Subcutaneous abdominal adipose tissue (tissue), 5 donors: ENCODE results near the gene TACSTD2.
"Not testable (repeated sequence)": the region's sequence is repeated elsewhere in the genome, so short reads cannot be mapped to it uniquely, and the experiment has no call there.

Experiments
- H3K27ac ChIP-seq: one replicate; pipeline ENCODE4 v1.7.0; 2013; ENCODE audit warnings: low read depth, mild to moderate bottlenecking, inconsistent platforms, low read length, moderate library complexity
- H3K27me3 ChIP-seq, 5 donors: one replicate each; pipeline ENCODE4 v1.7.0; 2013; ENCODE audit warnings: low read length in 5 of 5, inconsistent platforms in 1 of 5; ENCODE audit not compliant: control insufficient read depth in 5 of 5, insufficient read depth in 4 of 5
- H3K36me3 ChIP-seq, 5 donors: one replicate each; pipeline ENCODE4 v1.7.0; 2013; ENCODE audit warnings: low read length in 5 of 5; ENCODE audit not compliant: control insufficient read depth in 5 of 5, insufficient read depth in 5 of 5
- H3K4me1 ChIP-seq, 5 donors: one replicate each; pipeline ENCODE4 v1.7.0; 2013; ENCODE audit warnings: low read length in 5 of 5, mild to moderate bottlenecking in 3 of 5, moderate library complexity in 1 of 5; ENCODE audit not compliant: control insufficient read depth in 5 of 5, insufficient read depth in 5 of 5
- H3K4me3 ChIP-seq, 5 donors: one replicate each; pipeline ENCODE4 v1.7.0; 2013; ENCODE audit warnings: low read length in 5 of 5, low read depth in 1 of 5
- H3K9ac ChIP-seq, 5 donors: one replicate each; pipeline ENCODE4 v1.7.0; 2013; ENCODE audit warnings: low read length in 5 of 5, mild to moderate bottlenecking in 4 of 5, moderate library complexity in 3 of 5
- H3K9me3 ChIP-seq, 5 donors: one replicate each; pipeline ENCODE4 v1.7.0; 2013; ENCODE audit warnings: low read length in 5 of 5; ENCODE audit not compliant: control insufficient read depth in 5 of 5
- donor health status: healthy.
- donor health status: healthy.
- donor health status: healthy.
- donor health status: healthy.
- donor health status: healthy.

Gene TACSTD2

DNA sequence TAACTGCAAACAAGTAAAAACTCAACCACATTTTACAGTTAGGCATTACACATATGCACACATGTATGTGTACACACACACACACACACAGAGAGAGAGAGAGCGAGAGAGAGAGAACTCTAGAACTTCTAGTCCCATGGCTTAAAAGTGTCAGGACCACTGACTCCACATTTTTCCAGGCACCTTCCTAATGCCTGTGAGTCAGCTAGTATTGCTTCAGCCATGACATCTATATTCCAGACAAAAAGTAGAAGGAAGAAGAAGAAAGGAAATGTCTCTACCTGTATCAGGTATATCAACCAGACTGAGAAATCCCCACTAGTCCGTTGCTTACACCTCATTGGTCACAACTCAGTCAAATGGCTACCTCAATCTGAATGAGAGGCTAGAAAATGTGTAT lies 31.9 kb upstream of the TACSTD2 start:
- no peak overlapping the region for H3K4me3 ChIP-seq
- no peaks in the 10 kb centered on the region for H3K4me1 ChIP-seq
- H3K9ac ChIP-seq: no peak overlapping the region
- no peak overlapping the region for H3K27ac ChIP-seq
- H3K9me3 ChIP-seq: peaks cover 0 to 14% (median 6%) of the 10 kb centered on the region in 5 donors
- no peaks in the 10 kb centered on the region for H3K36me3 ChIP-seq
- H3K27me3 ChIP-seq: no peaks in the 10 kb centered on the region

DNA sequence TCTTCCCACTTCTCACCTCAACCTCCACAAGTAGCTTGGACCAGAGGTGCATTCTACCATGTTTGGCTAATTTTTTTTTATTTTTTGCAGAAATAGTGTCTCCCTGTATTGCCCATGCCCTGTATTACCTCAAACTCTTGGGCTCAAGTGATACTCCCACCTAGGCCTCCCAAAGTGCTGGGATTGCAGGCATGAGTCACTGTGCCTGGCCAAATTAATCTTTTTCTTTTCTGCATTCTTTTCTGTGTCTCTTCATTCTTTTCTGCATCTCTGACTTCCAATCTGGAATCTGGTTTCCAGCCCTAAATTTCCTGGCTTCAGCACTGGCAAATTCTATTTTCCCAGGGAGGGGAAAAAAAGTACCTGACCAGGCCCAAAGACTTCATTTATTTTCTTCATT lies 31.2 kb upstream of the TACSTD2 start:
- Histone ChIP-seq H3K9me3 (peaks cover 0 to 14% (median 6%) of the 10 kb centered on the region in 5 donors), H3K9ac (no peak overlapping the region), H3K27ac (no peak overlapping the region), H3K4me3 (no peak overlapping the region), H3K36me3 (no peaks in the 10 kb centered on the region), H3K4me1 (no peaks in the 10 kb centered on the region), H3K27me3 (no peaks in the 10 kb centered on the region)

- Histone ChIP-seq H3K9ac (no peak overlapping the region), H3K9me3 (peaks cover 0 to 13% (median 3%) of the 10 kb centered on the region in 5 donors), H3K4me1 (no peaks in the 10 kb centered on the region), H3K36me3 (no peaks in the 10 kb centered on the region), H3K4me3 (no peak overlapping the region), H3K27me3 (no peaks in the 10 kb centered on the region), H3K27ac (no peak overlapping the region)
Measured at GRCh38 chr1:58607391-58607790, 30.3 kb upstream of the TACSTD2 start.

GRCh38 chr1:58601921-58602320 lies 24.9 kb upstream of the TACSTD2 start:
- not testable (repeated sequence) for H3K4me1 ChIP-seq, H3K9me3 ChIP-seq, H3K4me3 ChIP-seq, H3K27me3 ChIP-seq, H3K27ac ChIP-seq, H3K36me3 ChIP-seq, H3K9ac ChIP-seq

DNA sequence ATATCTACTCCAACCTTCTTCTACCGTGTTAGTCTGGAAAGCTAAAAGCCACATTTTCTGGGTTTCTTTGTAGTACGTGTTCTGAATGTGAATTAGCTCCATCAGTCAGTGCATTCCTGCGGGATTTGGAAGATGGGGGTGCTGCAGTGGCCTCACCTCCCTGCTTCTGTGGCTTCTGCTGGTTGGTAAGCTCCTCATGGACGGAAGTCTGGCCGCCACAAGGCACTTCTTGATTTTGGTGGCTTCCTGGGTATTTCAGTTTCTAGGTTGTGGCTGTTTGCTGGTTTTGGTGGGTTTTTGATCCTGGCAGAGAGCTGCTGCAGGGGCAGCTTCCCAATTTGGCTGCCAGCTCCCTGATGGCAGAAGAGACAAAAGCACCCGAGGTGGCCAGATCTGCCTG lies 20.9 kb upstream of the TACSTD2 start:
- Histone ChIP-seq H3K27me3 (no peaks in the 10 kb centered on the region), H3K9me3 (no peaks in the 10 kb centered on the region), H3K4me1 (peaks cover 0 to 17% (median 8%) of the 10 kb centered on the region in 5 donors), H3K27ac (no peak overlapping the region), H3K4me3 (no peak overlapping the region), H3K36me3 (no peaks in the 10 kb centered on the region), H3K9ac (no peak overlapping the region)

DNA sequence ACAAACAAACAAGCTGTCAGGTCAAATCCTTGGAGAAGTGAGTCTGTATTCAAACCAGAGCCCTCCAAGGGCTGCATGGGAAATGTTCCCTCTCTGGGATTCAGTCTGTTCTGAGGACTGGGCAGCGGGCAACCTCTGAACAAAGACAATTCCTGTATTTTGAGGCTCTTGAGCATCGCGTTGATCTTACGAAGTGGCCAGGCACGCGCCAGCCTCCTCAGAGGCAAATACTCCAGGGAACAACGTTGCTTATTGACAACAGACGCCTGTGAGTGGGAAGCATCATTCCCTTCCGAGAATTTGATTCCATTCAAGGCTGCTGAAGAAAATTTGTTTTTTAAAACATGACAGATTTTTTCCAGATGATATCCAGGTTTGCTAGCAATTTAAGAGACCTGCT lies 20.0 kb upstream of the TACSTD2 start:
- Histone ChIP-seq H3K27me3 (no peaks in the 10 kb centered on the region), H3K9ac (no peak overlapping the region), H3K36me3 (no peaks in the 10 kb centered on the region), H3K9me3 (no peaks in the 10 kb centered on the region), H3K4me1 (peaks cover 0 to 26% (median 17%) of the 10 kb centered on the region in 5 donors), H3K27ac (no peak overlapping the region), H3K4me3 (peak overlapping the region in 1 of 5 donors; percentile 32)

- Histone ChIP-seq H3K4me3 (no peak overlapping the region), H3K27ac (no peak overlapping the region)
Measured at GRCh38 chr1:58596631-58597052, 19.6 kb upstream of the TACSTD2 start.

GRCh38 chr1:58594546-58594945 lies 17.5 kb upstream of the TACSTD2 start:
- H3K27ac ChIP-seq: no peak overlapping the region
- H3K9ac ChIP-seq: no peak overlapping the region
- no peaks in the 10 kb centered on the region for H3K36me3 ChIP-seq
- H3K4me3 ChIP-seq: no peak overlapping the region
- H3K4me1 ChIP-seq: peaks cover 0 to 30% (median 21%) of the 10 kb centered on the region in 5 donors
- no peaks in the 10 kb centered on the region for H3K9me3 ChIP-seq
- H3K27me3 ChIP-seq: no peaks in the 10 kb centered on the region

More at GRCh38 chr1:58596631-58597052, 19.6 kb upstream of the TACSTD2 start:
- Histone ChIP-seq H3K9me3 (no peaks in the 10 kb centered on the region), H3K27me3 (no peaks in the 10 kb centered on the region), H3K4me1 (peaks cover 0 to 30% (median 21%) of the 10 kb centered on the region in 5 donors), H3K36me3 (no peaks in the 10 kb centered on the region), H3K9ac (no peak overlapping the region)

GRCh38 chr1:58592522-58593134 lies 15.6 kb upstream of the TACSTD2 start:
- no peak overlapping the region for H3K9ac ChIP-seq
- H3K27ac ChIP-seq: no peak overlapping the region
- H3K4me3 ChIP-seq: no peak overlapping the region
- H3K36me3 ChIP-seq: no peaks in the 10 kb centered on the region
- no peaks in the 10 kb centered on the region for H3K9me3 ChIP-seq
- H3K4me1 ChIP-seq: peaks cover 0 to 29% (median 21%) of the 10 kb centered on the region in 5 donors
- no peaks in the 10 kb centered on the region for H3K27me3 ChIP-seq

DNA sequence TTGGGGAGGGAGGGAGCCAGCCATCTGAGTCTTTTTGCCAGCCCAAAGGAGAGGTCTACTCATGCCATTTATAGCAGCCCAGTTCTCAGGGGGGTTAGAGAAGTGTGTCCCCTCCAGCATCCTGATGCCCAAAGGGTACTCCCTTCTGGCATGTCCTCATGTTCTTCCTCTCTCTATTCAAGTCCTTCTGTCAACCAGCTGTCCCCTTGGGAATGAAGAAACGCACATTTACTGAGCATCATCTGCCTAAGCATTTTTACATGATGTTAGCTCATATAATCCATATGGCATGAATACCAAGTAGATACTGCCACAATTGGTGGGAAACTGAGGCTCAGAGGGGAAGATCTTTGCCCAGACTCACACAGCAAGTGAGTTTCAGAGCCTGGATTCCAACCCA lies 14.8 kb upstream of the TACSTD2 start:
- H3K27ac ChIP-seq: no peak overlapping the region

More for the DNA sequence above, 14.8 kb upstream of the TACSTD2 start:
- H3K4me3 ChIP-seq: no peak overlapping the region
- H3K9me3 ChIP-seq: no peaks in the 10 kb centered on the region
- H3K36me3 ChIP-seq: no peaks in the 10 kb centered on the region
- peaks cover 0 to 2% (median 0%) of the 10 kb centered on the region in 5 donors for H3K27me3 ChIP-seq
- H3K9ac ChIP-seq: no peak overlapping the region
- H3K4me1 ChIP-seq: peaks cover 0 to 20% (median 17%) of the 10 kb centered on the region in 5 donors
